Neuronal stem cell (in vitro differentiated cells): Measurements from ENCODE around the gene LRRC71.
A peak's percentile ranks its signal among the peaks of the same experiment; 100 is the strongest.

Source experiments
- DNase-seq: peaks from one replicate; pipeline ENCODE4 v3.0.0-alpha.2; 2013; ENCODE audit warnings: low spot score
- H2AFZ ChIP-seq: one replicate; pipeline ENCODE4 v1.6.1; 2013; ENCODE audit warnings: mild to moderate bottlenecking, low read length, inconsistent platforms
- H2AK5ac ChIP-seq: 2 replicates; pipeline ENCODE4 v1.6.1; 2013; ENCODE audit warnings: low read depth, mild to moderate bottlenecking, inconsistent platforms, low read length, moderate library complexity, mixed read lengths
- H2BK120ac ChIP-seq: 2 replicates; pipeline ENCODE4 v1.6.1; 2013; ENCODE audit warnings: low read depth, mild to moderate bottlenecking, inconsistent platforms, low read length, moderate library complexity, mixed read lengths
- H2BK12ac ChIP-seq: one replicate; pipeline ENCODE4 v1.6.1; 2013; ENCODE audit warnings: low read length, inconsistent platforms
- H2BK15ac ChIP-seq: 2 replicates; pipeline ENCODE4 v1.6.1; 2013; ENCODE audit warnings: mild to moderate bottlenecking, low read length, inconsistent platforms, mixed read lengths
- H2BK5ac ChIP-seq: one replicate; pipeline ENCODE4 v1.6.1; 2013; ENCODE audit warnings: inconsistent platforms, mild to moderate bottlenecking, low read length, moderate library complexity
- H3K14ac ChIP-seq: one replicate; pipeline ENCODE4 v1.6.1; 2013; ENCODE audit warnings: low read length, inconsistent platforms
- H3K18ac ChIP-seq: 2 replicates; pipeline ENCODE4 v1.6.1; 2013; ENCODE audit warnings: low read length, inconsistent platforms
- H3K23ac ChIP-seq: 2 replicates; pipeline ENCODE4 v1.6.1; 2013; ENCODE audit warnings: low read depth, mild to moderate bottlenecking, mixed read lengths, low read length, inconsistent platforms; ENCODE audit not compliant: poor library complexity
- H3K27ac ChIP-seq: replicated peaks from 3 replicates; pipeline ENCODE4 v1.5.1; 2013; ENCODE audit warnings: low read length, inconsistent platforms
- H3K27me3 ChIP-seq, 3 experiments: 2 replicates each; pipeline ENCODE4 v1.6.1; 2013; ENCODE audit warnings: low read length in 3 of 3, mild to moderate bottlenecking in 2 of 3, inconsistent platforms in 1 of 3, low read depth in 1 of 3, mixed read lengths in 1 of 3, moderate library complexity in 1 of 3; ENCODE audit not compliant: control insufficient read depth in 3 of 3, insufficient read depth in 3 of 3
- H3K36me3 ChIP-seq, 2 donors: replicated peaks in 1 of 2; 2 replicates each; pipeline ENCODE4 v1.6.1; 2013; ENCODE audit warnings: low read length in 2 of 2; ENCODE audit not compliant: control insufficient read depth in 2 of 2, insufficient read depth in 2 of 2
- H3K4ac ChIP-seq: 2 replicates; pipeline ENCODE4 v1.6.1; 2013; ENCODE audit warnings: inconsistent platforms, mild to moderate bottlenecking, low read length, moderate library complexity
- H3K4me1 ChIP-seq, 2 donors: 1 replicate in 1 of 2; 2 replicates in 1 of 2; pipeline ENCODE4 v1.6.1; 2013; ENCODE audit warnings: low read length in 2 of 2, low read depth in 1 of 2; ENCODE audit not compliant: control insufficient read depth in 2 of 2, insufficient read depth in 1 of 2
- H3K4me2 ChIP-seq: one replicate; pipeline ENCODE4 v1.6.1; 2013; ENCODE audit warnings: mild to moderate bottlenecking, low read length, inconsistent platforms; ENCODE audit not compliant: insufficient read depth, poor library complexity, severe bottlenecking
- H3K4me3 ChIP-seq, 2 donors: 2 replicates each; pipeline ENCODE4 v1.5.1; 2013; ENCODE audit warnings: low read length in 2 of 2, mild to moderate bottlenecking in 2 of 2, inconsistent platforms in 1 of 2, moderate library complexity in 1 of 2
- H3K79me1 ChIP-seq: one replicate; pipeline ENCODE4 v1.6.1; 2013; ENCODE audit warnings: low read depth, mild to moderate bottlenecking, inconsistent platforms, low read length, moderate library complexity
- H3K9ac ChIP-seq: one replicate; pipeline ENCODE4 v1.6.1; 2013; ENCODE audit warnings: mild to moderate bottlenecking, low read depth, low read length, inconsistent platforms; ENCODE audit not compliant: poor library complexity
- H3K9me3 ChIP-seq, 2 donors: replicated peaks in 1 of 2; 2 replicates each; pipeline versions ENCODE3 to v1.6.1; 2013; ENCODE audit warnings: low read length in 2 of 2, mild to moderate bottlenecking in 2 of 2, inconsistent platforms in 1 of 2, low read depth in 1 of 2, mixed read lengths in 1 of 2, moderate library complexity in 1 of 2; ENCODE audit not compliant: control insufficient read depth in 2 of 2, insufficient read depth in 1 of 2
- H4K8ac ChIP-seq: one replicate; pipeline ENCODE4 v1.6.1; 2013; ENCODE audit warnings: low read depth, mild to moderate bottlenecking, inconsistent platforms, low read length, moderate library complexity
- H4K91ac ChIP-seq: one replicate; pipeline ENCODE4 v1.6.1; 2013; ENCODE audit warnings: low read length, low read depth, mild to moderate bottlenecking, inconsistent platforms; ENCODE audit not compliant: poor library complexity
- WGBS, 2 donors: extraction: QIAGEN DNeasy Blood & Tissue Kit; methylation state at CpG; one replicate each; pipeline ENCODE4 v1.1.7; 2013; ENCODE audit warnings: missing lambda C conversion rate in 2 of 2, mixed read lengths in 1 of 2; ENCODE audit not compliant: insufficient read length in 2 of 2, insufficient replicate concordance in 1 of 2; ENCODE audit errors: extremely low coverage in 2 of 2; 5-methylcytosine and 5-hydroxymethylcytosine counted together

The LRRC71 gene

GRCh38 chr1:156905176-156905575 is 15.3 kb upstream of the LRRC71 start:
- no peaks in the 10 kb centered on the region for H3K36me3 ChIP-seq
- no peak overlapping the region for H3K4me3 ChIP-seq
- H4K91ac ChIP-seq, result peak overlapping the region; percentile 53
- no peak overlapping the region for H2BK5ac ChIP-seq
- no peak overlapping the region for H3K9ac ChIP-seq
- peaks cover 0 to 3% of the 10 kb centered on the region in 2 donors for H3K9me3 ChIP-seq
- no peak overlapping the region for H3K27ac ChIP-seq
- peak overlapping the region; percentile 37 for H3K4ac ChIP-seq
- no peak for DNase-seq
- peak overlapping the region; percentile 41 for H2BK12ac ChIP-seq
- H2AK5ac ChIP-seq, result peak overlapping the region; percentile 56
- no CpG with 5 or more reads among the region's 16 CpGs for WGBS, 2 donors
- peaks cover 0 to 14% (median 0%) of the 10 kb centered on the region in 3 experiments for H3K27me3 ChIP-seq
- no peak overlapping the region for H3K18ac ChIP-seq
- no peak overlapping the region for H2AFZ ChIP-seq
- peaks cover 0 to 5% of the 10 kb centered on the region in 2 donors for H3K4me1 ChIP-seq
- no peak overlapping the region for H3K4me2 ChIP-seq
- no peaks in the 10 kb centered on the region for H3K79me1 ChIP-seq
- H2BK15ac ChIP-seq, result peak overlapping the region; percentile 58
- peak overlapping the region; percentile 71 for H3K14ac ChIP-seq
- no peak overlapping the region for H3K23ac ChIP-seq
- peak overlapping the region; percentile 43 for H4K8ac ChIP-seq
- no peak overlapping the region for H2BK120ac ChIP-seq

GRCh38 chr1:156905651-156906050 is 14.8 kb upstream of the LRRC71 start:
- H2BK5ac ChIP-seq, result no peak overlapping the region
- H4K91ac ChIP-seq, result no peak overlapping the region
- peaks cover 0 to 14% (median 2%) of the 10 kb centered on the region in 3 experiments for H3K27me3 ChIP-seq
- no peaks in the 10 kb centered on the region for H3K36me3 ChIP-seq
- H3K27ac ChIP-seq, result no peak overlapping the region
- H2AFZ ChIP-seq, result no peak overlapping the region
- H3K9me3 ChIP-seq, result peaks cover 0 to 3% of the 10 kb centered on the region in 2 donors
- H2AK5ac ChIP-seq, result peak overlapping the region; percentile 63
- H4K8ac ChIP-seq, result no peak overlapping the region
- peak overlapping the region; percentile 71 for H3K14ac ChIP-seq
- H3K4ac ChIP-seq, result no peak overlapping the region
- DNase-seq, result no peak
- no peak overlapping the region for H3K4me3 ChIP-seq
- no peak overlapping the region for H3K9ac ChIP-seq
- WGBS, 2 donors, result no CpG with 5 or more reads among the region's 4 CpGs
- peaks cover 0 to 8% of the 10 kb centered on the region in 2 donors for H3K4me1 ChIP-seq
- peak overlapping the region; percentile 8 for H3K18ac ChIP-seq
- no peaks in the 10 kb centered on the region for H3K79me1 ChIP-seq
- no peak overlapping the region for H2BK12ac ChIP-seq
- H2BK15ac ChIP-seq, result no peak overlapping the region
- no peak overlapping the region for H3K4me2 ChIP-seq
- H3K23ac ChIP-seq, result no peak overlapping the region
- H2BK120ac ChIP-seq, result no peak overlapping the region

- no peak overlapping the region for H3K14ac ChIP-seq
- H2BK15ac ChIP-seq, result peak overlapping the region; percentile 49
- H3K9ac ChIP-seq, result peak overlapping the region; percentile 44
- DNase-seq, result no peak
- H2BK5ac ChIP-seq, result peak overlapping the region; percentile 11
- H2AFZ ChIP-seq, result no peak overlapping the region
- H3K4me1 ChIP-seq, result peaks cover 0 to 8% of the 10 kb centered on the region in 2 donors
- no peak overlapping the region for H3K4me3 ChIP-seq
- H3K36me3 ChIP-seq, result no peaks in the 10 kb centered on the region
- peaks cover 0 to 3% of the 10 kb centered on the region in 2 donors for H3K9me3 ChIP-seq
- H4K91ac ChIP-seq, result no peak overlapping the region
- peaks cover 0 to 10% (median 2%) of the 10 kb centered on the region in 3 experiments for H3K27me3 ChIP-seq
- peak overlapping the region; percentile 63 for H2AK5ac ChIP-seq
- peak overlapping the region; percentile 67 for H3K23ac ChIP-seq
- H4K8ac ChIP-seq, result peak overlapping the region; percentile 6
- peak overlapping the region; percentile 77 for H3K18ac ChIP-seq
- no peak overlapping the region for H2BK12ac ChIP-seq
- no CpG with 5 or more reads among the region's 16 CpGs for WGBS, 2 donors
- H2BK120ac ChIP-seq, result no peak overlapping the region
- H3K27ac ChIP-seq, result no peak overlapping the region
- no peak overlapping the region for H3K4me2 ChIP-seq
- no peaks in the 10 kb centered on the region for H3K79me1 ChIP-seq
- H3K4ac ChIP-seq, result no peak overlapping the region
These were observed 14.1 kb upstream of the LRRC71 start for GRCh38 chr1:156906206-156906906.

- Histone ChIP-seq H3K27me3 (peaks cover 0 to 6% (median 4%) of the 10 kb centered on the region in 3 experiments), H3K36me3 (no peaks in the 10 kb centered on the region), H3K18ac (peak overlapping the region; percentile 28), H2BK12ac (no peak overlapping the region), H3K23ac (no peak overlapping the region), H3K4me1 (peaks cover 3 to 5% of the 10 kb centered on the region in 2 donors), H3K14ac (no peak overlapping the region), H3K9ac (peak overlapping the region; percentile 60), H3K4me2 (no peak overlapping the region), H2AK5ac (peak overlapping the region; percentile 81), H3K9me3 (peaks cover 0 to 3% of the 10 kb centered on the region in 2 donors), H3K4me3 (peak overlapping the region in 1 of 2 donors; percentile 28), H2BK5ac (no peak overlapping the region), H4K8ac (peak overlapping the region; percentile 86), H4K91ac (no peak overlapping the region), H2BK15ac (peak overlapping the region; percentile 67), H3K79me1 (peaks cover 3% of the 10 kb centered on the region), H2AFZ (no peak overlapping the region), H3K4ac (peak overlapping the region; percentile 53), H3K27ac (no peak overlapping the region), H2BK120ac (no peak overlapping the region)
- WGBS, 2 donors, result no CpG with 5 or more reads among the region's 29 CpGs
- no peak for DNase-seq
These were observed 11.9 kb upstream of the LRRC71 start for GRCh38 chr1:156908541-156908940.
